Stomach (tissue), 9 donors: Measurements from ENCODE around the gene DYDC2. TPM values are rescaled to one million over a fixed set of nuclear protein-coding genes. Genes with fewer than 3 reads are reported as not detected.
A peak's percentile ranks its signal among the peaks of the same experiment; 100 is the strongest.

Experiments
- DNase-seq, 2 donors: peaks; one replicate each; pipeline versions ENCODE4 v3.0.0 to v3.0.0-alpha.2; 2013 to 2019
- H3K27ac ChIP-seq, 5 donors: fragments of 200-600 bp in 4 of 5; sonication (generic) in 4 of 5; one replicate each; pipeline ENCODE4 v1.5.1; 2013 to 2019; ENCODE audit warnings: mild to moderate bottlenecking in 1 of 5, moderate library complexity in 1 of 5
- H3K27me3 ChIP-seq, 3 donors: fragments of 200-600 bp; sonication (generic); one replicate each; pipeline ENCODE4 v1.5.1; 2017 to 2019; ENCODE audit warnings: mixed run types in 1 of 3
- H3K36me3 ChIP-seq, 4 donors: fragments of 200-600 bp; sonication (generic); 1 replicate in 3 of 4; 2 replicates in 1 of 4; pipeline ENCODE4 v1.5.1; 2016 to 2019
- H3K4me1 ChIP-seq, 4 donors: fragments of 200-600 bp; sonication (generic); one replicate each; pipeline ENCODE4 v1.5.1; 2016 to 2019
- H3K4me3 ChIP-seq, 4 donors: fragments of 200-600 bp; sonication (generic) in 3 of 4; one replicate each; pipeline ENCODE4 v1.5.1; 2016 to 2019; ENCODE audit warnings: mild to moderate bottlenecking in 1 of 4
- H3K9me3 ChIP-seq, 4 donors: fragments of 200-600 bp; sonication (generic); one replicate each; pipeline ENCODE4 v1.5.1; 2016 to 2019
- EP300 ChIP-seq: sonication (generic); formaldehyde crosslinking; IDR thresholded peaks from one replicate; pipeline ENCODE4 v1.6.1; 2017; ENCODE audit warnings: antibody characterized with exemption
- POLR2A ChIP-seq, 4 donors: fragments of 450-650 bp; IDR thresholded peaks; one replicate each; pipeline ENCODE4 v1.6.1; 2016; ENCODE audit warnings: antibody characterized with exemption in 4 of 4, control low read depth in 2 of 4, mild to moderate bottlenecking in 1 of 4, moderate library complexity in 1 of 4
- POLR2AphosphoS5 ChIP-seq, 3 donors: sonication (generic); formaldehyde crosslinking; IDR thresholded peaks; one replicate each; pipeline ENCODE4 v1.6.1; 2016; ENCODE audit warnings: antibody characterized with exemption in 3 of 3
- WGBS, 5 donors: extraction: QIAGEN DNeasy Blood & Tissue Kit in 3 of 5; methylation state at CpG; one replicate each; pipeline versions ENCODE4 v1.1.5 to v1.1.7; 2013 to 2018; 5-methylcytosine and 5-hydroxymethylcytosine counted together
- intact Hi-C: fragments of 100-400 bp; cut with DNase I; formaldehyde crosslinking; loops from one replicate; pipeline ENCODE4 v1.15.1; 2023; ENCODE audit warnings: low total_unique reads
- polyA plus RNA-seq, 3 donors: library from polyadenylated mRNA; stranded (reverse); fragments of 200-250 nt; gene quantifications; one replicate each; pipeline ENCODE4 v1.2.3, GENCODE V29; 2013
- total RNA-seq, 5 donors: library from RNA; depleted of rRNA; stranded (reverse); fragments of >200 nt; gene quantifications; one replicate each; pipeline versions ENCODE4 v1.1.0 to v1.2.3, GENCODE V29; 2014 to 2016
- TF ChIP-seq, protein P1 (sequence below), 7 experiments: fragments of 450-650 bp in 4 of 7; fragments of 200-600 bp in 3 of 7; sonication (generic) in 3 of 7; IDR thresholded peaks; one replicate each; pipeline ENCODE4 v1.5.1; 2016 to 2019; ENCODE audit warnings: antibody characterized with exemption in 7 of 7, control low read depth in 2 of 7, mild to moderate bottlenecking in 1 of 7
- donor health status: healthy with polysubstance abuse.
- donor health status: Bipolar disorder and iron deficiency.
- donor health status: healthy.

DYDC2 gene
- total and polyA plus RNA-seq, 8 donors = 0.37 to 0.95 TPM; not detected in 6

DNA sequence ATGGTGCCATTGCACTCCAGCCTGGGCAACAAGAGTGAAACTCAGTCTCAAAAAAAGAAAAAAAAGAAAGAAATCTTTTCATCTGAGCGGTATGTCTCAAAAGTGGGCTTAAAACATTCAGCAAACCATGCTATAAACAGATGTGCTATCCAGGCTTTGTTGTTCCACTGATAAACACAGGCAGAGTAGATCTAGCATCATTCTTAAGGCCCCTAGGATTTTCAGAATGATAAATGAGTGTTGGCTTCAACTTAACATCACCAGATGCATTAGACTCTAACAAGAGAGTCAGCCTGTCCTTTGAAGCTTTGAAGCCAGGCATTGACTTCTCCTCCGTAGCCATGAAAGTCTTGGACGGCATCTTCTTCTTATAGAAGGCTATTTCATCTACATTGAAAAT, 23.1 kb downstream of the DYDC2 start:
- H3K4me3 ChIP-seq = no peak overlapping the region
- no peak for TF ChIP-seq EP300
- TF ChIP-seq POLR2A (IDR thresholded peaks at IDR 0.05) = no peak
- no peak for TF ChIP-seq POLR2AphosphoS5 (IDR thresholded peaks at IDR 0.05)
- TF ChIP-seq, protein P1, sequence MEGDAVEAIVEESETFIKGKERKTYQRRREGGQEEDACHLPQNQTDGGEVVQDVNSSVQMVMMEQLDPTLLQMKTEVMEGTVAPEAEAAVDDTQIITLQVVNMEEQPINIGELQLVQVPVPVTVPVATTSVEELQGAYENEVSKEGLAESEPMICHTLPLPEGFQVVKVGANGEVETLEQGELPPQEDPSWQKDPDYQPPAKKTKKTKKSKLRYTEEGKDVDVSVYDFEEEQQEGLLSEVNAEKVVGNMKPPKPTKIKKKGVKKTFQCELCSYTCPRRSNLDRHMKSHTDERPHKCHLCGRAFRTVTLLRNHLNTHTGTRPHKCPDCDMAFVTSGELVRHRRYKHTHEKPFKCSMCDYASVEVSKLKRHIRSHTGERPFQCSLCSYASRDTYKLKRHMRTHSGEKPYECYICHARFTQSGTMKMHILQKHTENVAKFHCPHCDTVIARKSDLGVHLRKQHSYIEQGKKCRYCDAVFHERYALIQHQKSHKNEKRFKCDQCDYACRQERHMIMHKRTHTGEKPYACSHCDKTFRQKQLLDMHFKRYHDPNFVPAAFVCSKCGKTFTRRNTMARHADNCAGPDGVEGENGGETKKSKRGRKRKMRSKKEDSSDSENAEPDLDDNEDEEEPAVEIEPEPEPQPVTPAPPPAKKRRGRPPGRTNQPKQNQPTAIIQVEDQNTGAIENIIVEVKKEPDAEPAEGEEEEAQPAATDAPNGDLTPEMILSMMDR (IDR thresholded peaks at IDR 0.05) = no peak
- DNase-seq = no peak
- intact Hi-C loops = no loop called here
- no peaks in the 10 kb centered on the region for H3K36me3 ChIP-seq
- H3K27ac ChIP-seq = no peak overlapping the region
- H3K27me3 ChIP-seq = no peaks in the 10 kb centered on the region
- H3K4me1 ChIP-seq = peaks cover 0 to 4% (median 0%) of the 10 kb centered on the region in 4 donors
- no peaks in the 10 kb centered on the region for H3K9me3 ChIP-seq
- 26 to 70% (median 50%) methylated on average over 3 of the region's 3 CpGs for WGBS, 5 donors

DNA sequence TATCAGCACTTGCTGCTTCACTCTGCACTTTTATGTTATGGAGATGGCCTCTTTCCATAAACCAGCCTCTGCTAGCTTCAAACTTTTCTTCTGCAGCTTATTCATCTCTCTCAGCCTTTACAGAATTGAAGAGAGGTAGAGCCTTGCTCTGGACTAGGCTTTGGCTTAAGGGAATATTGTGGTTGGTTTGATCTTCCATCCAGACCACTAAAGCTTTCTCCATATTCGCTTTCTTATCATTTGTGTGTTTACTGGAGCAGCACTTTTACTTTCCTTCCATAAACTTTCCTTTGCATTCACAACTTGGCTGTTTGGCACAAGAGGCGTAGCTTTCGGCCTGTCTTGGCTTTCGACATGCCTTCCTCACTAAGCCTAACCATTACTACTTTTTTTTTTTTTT, 23.6 kb downstream of the DYDC2 start:
- Histone ChIP-seq H3K4me1 (peaks cover 0 to 4% (median 0%) of the 10 kb centered on the region in 4 donors), H3K4me3 (no peak overlapping the region), H3K27ac (no peak overlapping the region), H3K9me3 (no peaks in the 10 kb centered on the region), H3K36me3 (no peaks in the 10 kb centered on the region), H3K27me3 (no peaks in the 10 kb centered on the region)
- intact Hi-C loops = no loop called here
- DNase-seq = no peak
- TF ChIP-seq POLR2A (IDR thresholded peaks at IDR 0.05) (no peak), POLR2AphosphoS5 (IDR thresholded peaks at IDR 0.05) (no peak), EP300 (no peak)
- TF ChIP-seq, protein P1 (IDR thresholded peaks at IDR 0.05) = no peak
- 20 to 46% (median 34%) methylated on average over 4 of the region's 4 CpGs for WGBS, 5 donors

DNA sequence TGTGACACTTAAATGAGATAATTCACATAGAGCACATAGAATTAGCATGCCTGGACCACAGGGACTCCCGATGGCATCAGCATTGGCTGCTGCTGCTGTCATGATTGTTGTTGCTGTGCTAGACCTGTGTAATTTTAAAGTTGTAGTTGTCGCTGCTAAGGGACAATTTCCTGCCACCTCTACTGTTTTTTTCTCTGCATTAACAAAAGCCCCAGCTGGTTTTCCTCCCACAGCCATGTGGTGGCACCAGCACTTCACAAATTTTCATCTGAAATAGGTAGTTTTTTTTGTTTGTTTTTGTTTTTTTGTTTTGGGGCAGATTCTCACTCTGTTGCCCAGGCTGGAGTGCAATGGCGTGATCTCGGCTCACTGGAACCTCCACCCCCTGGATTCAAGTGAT, 26.4 kb downstream of the DYDC2 start:
- peaks cover 0 to 4% (median 0%) of the 10 kb centered on the region in 4 donors for H3K4me1 ChIP-seq
- intact Hi-C loops = no loop called here
- WGBS, 5 donors = 4 to 20% (median 18%) methylated on average over 4 of the region's 4 CpGs
- no peak overlapping the region for H3K4me3 ChIP-seq
- peak in 1 of 2 donors; percentile 75 for DNase-seq
- H3K27ac ChIP-seq = no peak overlapping the region
- no peaks in the 10 kb centered on the region for H3K27me3 ChIP-seq
- no peaks in the 10 kb centered on the region for H3K36me3 ChIP-seq
- no peaks in the 10 kb centered on the region for H3K9me3 ChIP-seq
- TF ChIP-seq POLR2AphosphoS5 (IDR thresholded peaks at IDR 0.05) = no peak
- TF ChIP-seq, protein P1 (IDR thresholded peaks at IDR 0.05) = peak in 4 of 7 experiments; percentile 25 to 53 (median 39)

DNA sequence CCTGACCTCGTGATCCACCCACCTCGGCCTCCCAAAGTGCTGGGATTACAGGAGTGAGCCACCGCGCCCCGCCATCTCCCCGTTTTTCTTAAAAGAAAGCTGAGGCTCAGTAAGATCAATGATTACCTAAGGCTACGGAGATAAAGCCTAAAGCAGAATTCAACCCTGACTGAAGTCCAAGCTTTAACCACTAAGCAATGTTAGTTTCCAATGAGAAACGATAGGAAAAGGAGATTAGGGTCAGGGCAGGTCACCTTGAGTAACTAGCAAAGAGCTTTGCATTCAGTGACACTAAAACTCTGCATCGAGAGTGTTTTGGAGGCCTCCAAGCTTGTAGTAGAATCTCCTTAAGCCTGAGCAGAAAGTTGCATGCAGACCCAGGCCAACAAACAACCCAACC, 34.2 kb downstream of the DYDC2 start:
- Histone ChIP-seq H3K27me3 (peaks cover 0 to 8% (median 0%) of the 10 kb centered on the region in 3 donors), H3K4me1 (no peaks in the 10 kb centered on the region), H3K27ac (no peak overlapping the region), H3K4me3 (no peak overlapping the region), H3K9me3 (no peaks in the 10 kb centered on the region), H3K36me3 (no peaks in the 10 kb centered on the region)
- DNase-seq = no peak
- 45 to 69% (median 61%) methylated on average over 9 of the region's 9 CpGs for WGBS, 5 donors
- TF ChIP-seq POLR2A (IDR thresholded peaks at IDR 0.05) = no peak
- intact Hi-C loops = no loop called here

DNA sequence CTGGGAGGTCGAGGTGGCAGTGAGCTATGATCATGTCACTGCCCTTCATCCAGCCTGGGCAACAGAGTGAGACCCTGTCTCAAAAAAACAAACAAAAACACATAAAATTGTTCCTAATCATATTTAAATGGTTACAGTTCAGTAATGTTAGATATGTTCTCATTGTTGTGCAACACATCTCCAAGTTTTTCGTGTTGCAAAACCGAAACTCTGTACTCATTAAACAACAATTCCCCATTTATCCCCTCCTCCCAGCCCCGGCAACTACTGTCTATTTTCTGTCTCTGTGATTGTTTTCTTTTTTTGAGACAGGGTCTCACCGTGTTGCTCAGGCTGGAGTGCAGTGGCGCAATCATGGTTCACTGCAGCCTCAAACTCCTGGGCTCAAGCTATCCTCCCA, 35.7 kb downstream of the DYDC2 start:
- no peaks in the 10 kb centered on the region for H3K9me3 ChIP-seq
- no peak overlapping the region for H3K27ac ChIP-seq
- H3K36me3 ChIP-seq = no peaks in the 10 kb centered on the region
- H3K27me3 ChIP-seq = peaks cover 0 to 13% (median 0%) of the 10 kb centered on the region in 3 donors
- no peak overlapping the region for H3K4me3 ChIP-seq
- DNase-seq = no peak
- intact Hi-C loops = no loop called here
- no peaks in the 10 kb centered on the region for H3K4me1 ChIP-seq
- 74 to 94% (median 81%) methylated on average over 6 of the region's 6 CpGs for WGBS, 5 donors
- TF ChIP-seq POLR2A (IDR thresholded peaks at IDR 0.05) (no peak), EP300 (no peak), POLR2AphosphoS5 (IDR thresholded peaks at IDR 0.05) (no peak)
- TF ChIP-seq, protein P1 (IDR thresholded peaks at IDR 0.05) = no peak
